Measurements from ENCODE around the gene TMPRSS11F. TPM values are rescaled to one million over a fixed set of nuclear protein-coding genes. Genes with fewer than 3 reads are reported as not detected.

Gene TMPRSS11F
- total and polyA plus RNA-seq, 7 donors = not detected

DNA sequence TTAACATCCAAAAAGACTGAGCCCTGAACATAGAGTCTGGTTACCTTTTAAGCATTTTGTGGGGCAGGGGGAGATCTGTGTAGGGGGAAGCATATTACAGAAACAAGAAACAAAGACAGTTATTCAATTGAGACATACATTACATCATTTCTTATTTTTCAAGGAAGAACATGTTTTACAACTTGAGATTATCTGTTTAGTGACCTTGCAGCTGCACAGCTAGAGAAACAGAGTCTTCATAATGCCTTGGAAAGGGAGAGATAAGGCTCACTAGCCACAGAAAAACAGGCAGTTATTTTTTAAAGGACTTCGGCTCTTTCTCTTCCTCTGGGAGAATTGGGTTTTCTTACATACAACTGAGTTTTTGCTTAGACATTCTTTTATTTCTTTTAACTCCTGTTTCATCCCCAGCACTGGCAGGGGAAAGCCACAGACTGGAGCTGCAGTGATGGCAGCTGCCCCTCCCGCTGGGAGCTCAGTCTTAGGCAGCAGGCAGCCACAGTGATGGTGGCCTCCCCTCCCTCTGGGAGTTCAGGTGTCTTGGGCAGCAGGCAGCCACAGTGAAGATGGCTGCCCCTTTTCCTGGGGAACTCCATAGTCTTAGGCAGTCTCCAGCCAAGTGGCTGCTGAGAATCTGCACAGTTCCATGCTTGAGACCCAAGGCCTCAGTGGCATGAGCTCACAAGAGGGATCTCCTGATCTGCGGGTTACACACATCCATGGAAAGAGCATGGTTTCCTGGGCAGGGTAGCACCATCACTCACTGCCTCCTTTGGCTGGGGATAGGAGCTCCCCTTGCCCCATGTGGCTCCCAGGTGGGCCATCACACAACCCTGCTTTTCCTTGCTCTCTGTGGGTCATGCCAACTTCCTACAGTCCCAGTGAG, 19.4 kb upstream of the TMPRSS11F start:
- no peak for ATAC-seq
- no peaks in the 10 kb centered on the region for H3K9me3 ChIP-seq
- H3K4me1 ChIP-seq = no peaks in the 10 kb centered on the region
- no peak for DNase-seq
- H3K27me3 ChIP-seq (ENCODE audit: insufficient read depth in 3 of 3, low read length in 2 of 3) = no peaks in the 10 kb centered on the region
- WGBS, 3 donors = 76 to 89% (median 77%) methylated on average over 3 of the region's 3 CpGs
- H3K36me3 ChIP-seq (ENCODE audit: insufficient read depth in 1 of 2, low read depth in 1 of 2) = no peaks in the 10 kb centered on the region
- intact Hi-C loops (cut with DNase I) = no loop called here
- no peak overlapping the region for H3K27ac ChIP-seq
- TF ChIP-seq, protein P1, sequence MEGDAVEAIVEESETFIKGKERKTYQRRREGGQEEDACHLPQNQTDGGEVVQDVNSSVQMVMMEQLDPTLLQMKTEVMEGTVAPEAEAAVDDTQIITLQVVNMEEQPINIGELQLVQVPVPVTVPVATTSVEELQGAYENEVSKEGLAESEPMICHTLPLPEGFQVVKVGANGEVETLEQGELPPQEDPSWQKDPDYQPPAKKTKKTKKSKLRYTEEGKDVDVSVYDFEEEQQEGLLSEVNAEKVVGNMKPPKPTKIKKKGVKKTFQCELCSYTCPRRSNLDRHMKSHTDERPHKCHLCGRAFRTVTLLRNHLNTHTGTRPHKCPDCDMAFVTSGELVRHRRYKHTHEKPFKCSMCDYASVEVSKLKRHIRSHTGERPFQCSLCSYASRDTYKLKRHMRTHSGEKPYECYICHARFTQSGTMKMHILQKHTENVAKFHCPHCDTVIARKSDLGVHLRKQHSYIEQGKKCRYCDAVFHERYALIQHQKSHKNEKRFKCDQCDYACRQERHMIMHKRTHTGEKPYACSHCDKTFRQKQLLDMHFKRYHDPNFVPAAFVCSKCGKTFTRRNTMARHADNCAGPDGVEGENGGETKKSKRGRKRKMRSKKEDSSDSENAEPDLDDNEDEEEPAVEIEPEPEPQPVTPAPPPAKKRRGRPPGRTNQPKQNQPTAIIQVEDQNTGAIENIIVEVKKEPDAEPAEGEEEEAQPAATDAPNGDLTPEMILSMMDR (IDR thresholded peaks at IDR 0.05) = no peak
- no peak overlapping the region for H3K4me3 ChIP-seq

DNA sequence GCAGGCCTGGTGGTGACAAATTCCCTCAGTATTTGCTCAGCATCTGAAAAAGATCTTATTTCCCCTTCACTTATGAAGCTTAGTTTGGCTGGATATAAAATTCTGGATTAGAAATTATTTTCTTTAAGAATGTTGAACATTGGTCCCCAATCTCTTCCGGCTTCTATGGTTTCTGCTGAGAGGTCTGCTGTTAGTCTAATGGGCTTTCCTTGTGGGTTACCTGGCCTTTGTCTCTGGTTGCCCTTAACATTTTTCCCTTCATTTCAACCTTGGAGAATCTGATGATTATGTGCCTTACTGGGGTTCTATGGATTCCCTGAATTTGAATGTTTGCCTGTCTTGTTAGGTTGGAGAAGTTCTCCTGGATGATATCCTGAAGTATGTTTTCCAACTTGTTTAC, 17.4 kb upstream of the TMPRSS11F start:
- no peak overlapping the region for H3K27ac ChIP-seq
- WGBS, 3 donors = 94 to 100% (median 94%) methylated on average over 1 of the region's 1 CpG
- H3K36me3 ChIP-seq (ENCODE audit: insufficient read depth in 1 of 2, low read depth in 1 of 2) = no peaks in the 10 kb centered on the region
- ATAC-seq (no peak), DNase-seq (no peak)
- TF ChIP-seq, protein P1 (IDR thresholded peaks at IDR 0.05) = no peak
- no peak overlapping the region for H3K4me3 ChIP-seq
- H3K27me3 ChIP-seq (ENCODE audit: insufficient read depth in 3 of 3, low read length in 2 of 3) = no peaks in the 10 kb centered on the region
- H3K4me1 ChIP-seq = no peaks in the 10 kb centered on the region
- H3K9me3 ChIP-seq = no peaks in the 10 kb centered on the region
- intact Hi-C loops (cut with DNase I) = no loop called here

DNA sequence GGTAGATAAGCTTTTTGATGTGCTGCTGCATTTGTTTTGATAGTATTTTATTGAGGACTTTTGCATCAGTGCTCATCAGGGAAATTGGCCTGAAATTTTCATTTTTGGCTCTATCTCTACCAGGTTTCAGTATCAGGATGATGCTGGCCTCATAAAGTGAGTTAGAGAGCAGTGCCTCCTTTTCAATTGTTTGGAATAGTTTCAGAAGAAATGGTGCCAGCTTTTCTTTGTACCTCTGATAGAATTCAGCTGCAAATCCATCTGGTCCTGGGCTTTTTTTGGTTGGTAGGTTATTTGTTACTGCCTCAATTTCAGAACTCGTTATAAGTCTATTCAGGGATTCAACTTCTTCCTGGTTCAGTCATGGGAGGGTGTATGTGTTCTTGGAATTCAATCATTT, 15.6 kb upstream of the TMPRSS11F start:
- 61 to 74% (median 64%) methylated on average over 1 of the region's 1 CpG for WGBS, 3 donors
- no peak for ATAC-seq

DNA sequence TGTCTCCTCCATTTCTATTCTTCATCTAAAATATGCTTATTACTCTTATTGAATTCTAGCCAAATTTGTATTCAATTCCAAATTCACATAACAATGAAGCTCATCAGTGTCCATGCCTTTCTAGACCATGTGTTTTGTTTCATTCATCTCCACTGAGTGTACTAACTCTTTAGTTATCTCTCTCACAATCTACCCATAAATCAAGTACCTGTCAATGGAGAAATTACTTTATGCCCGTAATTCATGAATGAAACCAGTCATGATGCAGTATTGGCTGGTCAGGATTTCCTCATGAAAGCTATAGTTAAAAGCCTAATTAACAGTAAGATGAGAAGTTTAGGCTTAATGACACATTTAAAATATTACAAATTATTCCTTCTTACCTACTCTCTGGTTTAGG, 12.2 kb upstream of the TMPRSS11F start:
- DNase-seq = no peak
- no peak overlapping the region for H3K27ac ChIP-seq
- H3K27me3 ChIP-seq (ENCODE audit: insufficient read depth in 3 of 3, low read length in 2 of 3) = no peaks in the 10 kb centered on the region
- TF ChIP-seq, protein P1 (IDR thresholded peaks at IDR 0.05) = no peak
- WGBS, 3 donors = 42 to 60% (median 55%) methylated on average over 1 of the region's 1 CpG
- no peak for ATAC-seq
- H3K4me3 ChIP-seq = no peak overlapping the region
- no peaks in the 10 kb centered on the region for H3K9me3 ChIP-seq
- intact Hi-C loops (cut with DNase I) = no loop called here
- H3K36me3 ChIP-seq (ENCODE audit: insufficient read depth in 1 of 2, low read depth in 1 of 2) = no peaks in the 10 kb centered on the region
- no peaks in the 10 kb centered on the region for H3K4me1 ChIP-seq

More for the DNA sequence above, 15.6 kb upstream of the TMPRSS11F start:
- TF ChIP-seq, protein P1 (IDR thresholded peaks at IDR 0.05) = no peak
- Histone ChIP-seq H3K4me1 (no peaks in the 10 kb centered on the region), H3K4me3 (no peak overlapping the region), H3K9me3 (no peaks in the 10 kb centered on the region), H3K27ac (no peak overlapping the region), H3K36me3 (ENCODE audit: insufficient read depth in 1 of 2, low read depth in 1 of 2) (no peaks in the 10 kb centered on the region), H3K27me3 (ENCODE audit: insufficient read depth in 3 of 3, low read length in 2 of 3) (no peaks in the 10 kb centered on the region)
- no peak for DNase-seq
- intact Hi-C loops (cut with DNase I) = no loop called here
